Measurements from ENCODE around the gene DACT2.
"Not testable (repeated sequence)": the region's sequence is repeated elsewhere in the genome, so short reads cannot be mapped to it uniquely, and the experiment has no call there.

DACT2 gene

GRCh38 chr6:168319279-168320111 is at the start of gene DACT2:
Gene DACT2, minus strand, starts transcription at chr6:168319777. Its CDS starts 144 bp downstream, at chr6:168319633.
- no peak for DNase-seq (ENCODE audit: low read depth)

GRCh38 chr6:168368936-168369335 is 49.4 kb upstream of the DACT2 start:
- no peak for DNase-seq (ENCODE audit: low read depth)

- DNase-seq (ENCODE audit: low read depth) = no peak
Measured at GRCh38 chr6:168368066-168368820, 48.7 kb upstream of the DACT2 start.

- DNase-seq (ENCODE audit: low read depth) = no peak
Measured at GRCh38 chr6:168367285-168367751, 47.7 kb upstream of the DACT2 start.

GRCh38 chr6:168366473-168366872 is 46.9 kb upstream of the DACT2 start:
- DNase-seq (ENCODE audit: low read depth) = no peak

GRCh38 chr6:168365422-168366165 is 46.0 kb upstream of the DACT2 start:
- DNase-seq (ENCODE audit: low read depth) = no peak

- no peak for DNase-seq (ENCODE audit: low read depth)
Measured at GRCh38 chr6:168364793-168365421, 45.3 kb upstream of the DACT2 start.

GRCh38 chr6:168363811-168364792 is 44.5 kb upstream of the DACT2 start:
- DNase-seq (ENCODE audit: low read depth) = no peak

- no peak for DNase-seq (ENCODE audit: low read depth)
Measured at GRCh38 chr6:168363302-168363701, 43.7 kb upstream of the DACT2 start.

- DNase-seq (ENCODE audit: low read depth) = no peak
Measured at GRCh38 chr6:168362276-168362990, 42.9 kb upstream of the DACT2 start.

GRCh38 chr6:168361766-168362165 is 42.2 kb upstream of the DACT2 start:
- DNase-seq (ENCODE audit: low read depth) = no peak

GRCh38 chr6:168359794-168360193 is 40.2 kb upstream of the DACT2 start:
- no peak for DNase-seq (ENCODE audit: low read depth)

GRCh38 chr6:168358842-168359420 is 39.4 kb upstream of the DACT2 start:
- DNase-seq (ENCODE audit: low read depth) = no peak

- DNase-seq (ENCODE audit: low read depth) = not testable (repeated sequence)
Measured at GRCh38 chr6:168356872-168357271, 37.3 kb upstream of the DACT2 start.

- peak; percentile 16 for DNase-seq (ENCODE audit: low read depth)
Measured at GRCh38 chr6:168355716-168356522, 36.3 kb upstream of the DACT2 start.

- no peak for DNase-seq (ENCODE audit: low read depth)
Measured at GRCh38 chr6:168354338-168354737, 34.8 kb upstream of the DACT2 start.

GRCh38 chr6:168353041-168353440 is 33.5 kb upstream of the DACT2 start:
- no peak for DNase-seq (ENCODE audit: low read depth)

GRCh38 chr6:168352096-168352495 is 32.5 kb upstream of the DACT2 start:
- no peak for DNase-seq (ENCODE audit: low read depth)

- no peak for DNase-seq (ENCODE audit: low read depth)
Measured at GRCh38 chr6:168349718-168350210, 30.2 kb upstream of the DACT2 start.

Data from stromal cell of bone marrow (primary cell).